ENCODE measurements around the gene CCDC122.

Gene CCDC122

GRCh38 chr13:43865892-43866291 lies 13.6 kb downstream of the CCDC122 start:
- no peak for DNase-seq (ENCODE audit: low spot score)
- in situ Hi-C loops (cut with MboI; ENCODE audit: low sequenced_read_pairs, unreplicated experiment) = no loop called here
- no peak for TF ChIP-seq CTCF (IDR thresholded peaks at IDR 0.05; ENCODE audit: borderline replicate concordance, control extremely low read depth, extremely low read depth, insufficient read depth, missing control alignments)

- TF ChIP-seq CTCF (IDR thresholded peaks at IDR 0.05; ENCODE audit: borderline replicate concordance, control extremely low read depth, extremely low read depth, insufficient read depth, missing control alignments) = no peak
Observed at GRCh38 chr13:43864921-43865320, 14.6 kb downstream of the CCDC122 start.

GRCh38 chr13:43861863-43862262 lies 17.7 kb downstream of the CCDC122 start:
- in situ Hi-C loops (cut with MboI; ENCODE audit: low sequenced_read_pairs, unreplicated experiment) = no loop called here
- TF ChIP-seq CTCF (IDR thresholded peaks at IDR 0.05; ENCODE audit: borderline replicate concordance, control extremely low read depth, extremely low read depth, insufficient read depth, missing control alignments) = no peak
- DNase-seq (ENCODE audit: low spot score) = no peak

More at GRCh38 chr13:43864921-43865320, 14.6 kb downstream of the CCDC122 start:
- in situ Hi-C loops (cut with MboI; ENCODE audit: low sequenced_read_pairs, unreplicated experiment) = no loop called here
- DNase-seq (ENCODE audit: low spot score) = no peak

DNA sequence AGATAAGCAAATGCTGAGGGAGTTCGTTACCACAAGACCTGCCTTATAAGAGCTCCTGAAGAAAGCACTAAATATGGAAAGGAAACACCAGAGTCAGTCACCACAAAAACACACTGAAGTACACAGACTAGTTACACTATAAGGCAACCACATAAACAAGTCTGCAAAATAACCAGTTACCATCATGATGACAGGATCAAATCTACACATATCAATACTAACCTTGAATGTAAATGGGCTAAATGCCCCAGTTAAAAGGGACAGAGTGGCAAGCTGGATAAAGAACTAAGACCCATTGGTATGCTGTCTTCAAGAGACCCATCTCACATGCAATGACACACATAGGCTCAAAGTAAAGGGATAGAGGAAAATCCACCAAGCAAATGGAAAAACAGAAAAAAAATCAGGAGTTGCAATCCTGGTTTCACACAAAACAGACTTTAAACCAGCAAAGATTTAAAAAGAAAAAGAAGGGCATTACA lies 26.6 kb downstream of the CCDC122 start:
- no peak for TF ChIP-seq CTCF (IDR thresholded peaks at IDR 0.05; ENCODE audit: borderline replicate concordance, control extremely low read depth, extremely low read depth, insufficient read depth, missing control alignments)
- in situ Hi-C loops (cut with MboI; ENCODE audit: low sequenced_read_pairs, unreplicated experiment) = no loop called here
- no peak for DNase-seq (ENCODE audit: low spot score)

DNA sequence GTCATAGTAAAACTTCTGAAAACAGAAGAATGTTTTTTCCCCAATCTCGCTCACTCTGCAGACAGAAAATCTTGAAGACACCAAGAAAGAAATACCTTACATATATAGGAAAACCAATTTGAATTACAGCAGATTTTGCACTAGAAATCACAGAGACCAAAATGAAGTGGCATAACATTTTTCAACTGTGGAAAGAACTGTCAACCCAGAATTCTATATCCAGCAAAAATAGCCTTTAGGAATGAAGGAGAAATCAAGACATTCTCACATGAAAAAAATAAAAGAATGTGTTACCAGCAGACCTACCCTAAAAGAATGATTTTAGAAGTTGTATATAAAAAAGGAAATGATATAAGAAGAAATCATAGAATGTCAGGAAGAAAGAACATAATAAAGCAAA lies 28.7 kb downstream of the CCDC122 start:
- in situ Hi-C loops (cut with MboI; ENCODE audit: low sequenced_read_pairs, unreplicated experiment) = no loop called here
- no peak for TF ChIP-seq CTCF (IDR thresholded peaks at IDR 0.05; ENCODE audit: borderline replicate concordance, control extremely low read depth, extremely low read depth, insufficient read depth, missing control alignments)
- no peak for DNase-seq (ENCODE audit: low spot score)

GRCh38 chr13:43848001-43848649 lies 31.4 kb downstream of the CCDC122 start:
- in situ Hi-C loops (cut with MboI; ENCODE audit: low sequenced_read_pairs, unreplicated experiment) = no loop called here
- no peak for DNase-seq (ENCODE audit: low spot score)
- TF ChIP-seq CTCF (IDR thresholded peaks at IDR 0.05; ENCODE audit: borderline replicate concordance, control extremely low read depth, extremely low read depth, insufficient read depth, missing control alignments) = no peak

Measured in GM13976 (cell line).